OCI-LY1 (cell line): ENCODE measurements around the gene SLC6A3.

Experiments
- H2AFZ ChIP-seq: fragments of 200-600 bp; sonication (generic), shearing (Covaris generic); 2 replicates; pipeline ENCODE4 v1.6.0; 2014; ENCODE audit warnings: antibody characterized with exemption, mild to moderate bottlenecking, low read length
- H3F3A ChIP-seq: fragments of 200-600 bp; sonication (generic), shearing (Covaris generic); 2 replicates; pipeline ENCODE4 v1.6.0; 2014; ENCODE audit warnings: mild to moderate bottlenecking, antibody characterized with exemption, low read length, moderate library complexity; ENCODE audit not compliant: insufficient read depth
- H3K27ac ChIP-seq: fragments of 200-600 bp; sonication (generic); 2 replicates; pipeline ENCODE4 v1.5.1; 2014; ENCODE audit warnings: low read length, mixed run types, mild to moderate bottlenecking, low read depth; ENCODE audit not compliant: poor library complexity, severe bottlenecking
- H3K27me3 ChIP-seq: fragments of 200-600 bp; sonication (generic); 2 replicates; pipeline ENCODE4 v1.6.0; 2014; ENCODE audit warnings: antibody characterized with exemption, mild to moderate bottlenecking, low read length, moderate library complexity; ENCODE audit not compliant: insufficient read depth
- H3K36me3 ChIP-seq: fragments of 200-600 bp; sonication (generic); 2 replicates; pipeline ENCODE4 v1.6.1; 2014; ENCODE audit warnings: mild to moderate bottlenecking, antibody characterized with exemption, low read length, moderate library complexity, mixed read lengths; ENCODE audit not compliant: insufficient read depth
- H3K4me1 ChIP-seq: fragments of 200-600 bp; sonication (generic); 2 replicates; pipeline ENCODE4 v1.5.1; 2014; ENCODE audit warnings: mild to moderate bottlenecking, low read length, moderate library complexity; ENCODE audit not compliant: insufficient read depth, severe bottlenecking
- H3K4me2 ChIP-seq: fragments of 200-600 bp; sonication (generic), shearing (Covaris generic); 2 replicates; pipeline ENCODE4 v1.6.1; 2014; ENCODE audit warnings: low read length
- H3K4me3 ChIP-seq: fragments of 200-600 bp; sonication (generic); 2 replicates; pipeline ENCODE4 v1.5.1; 2014; ENCODE audit warnings: low read length, low read depth, mild to moderate bottlenecking, mixed read lengths; ENCODE audit not compliant: poor library complexity, severe bottlenecking
- H3K79me2 ChIP-seq: fragments of 200-600 bp; shearing (Covaris generic); 2 replicates; pipeline ENCODE4 v1.6.1; 2016; ENCODE audit warnings: mixed run types, low read length, mixed read lengths; ENCODE audit not compliant: insufficient read depth
- H3K9ac ChIP-seq: fragments of 200-600 bp; sonication (generic), shearing (Covaris generic); 2 replicates; pipeline ENCODE4 v1.6.1; 2014; ENCODE audit warnings: mild to moderate bottlenecking, low read length, mixed read lengths
- H3K9me2 ChIP-seq: fragments of 200-600 bp; sonication (generic), shearing (Covaris generic); 2 replicates; pipeline ENCODE4 v1.6.1; 2014; ENCODE audit warnings: low read depth, mild to moderate bottlenecking, low read length, mixed read lengths
- H3K9me3 ChIP-seq: fragments of 200-600 bp; shearing (Covaris generic); 2 replicates; pipeline ENCODE4 v1.6.1; 2014; ENCODE audit warnings: low read length, mixed read lengths
- H4K20me1 ChIP-seq: fragments of 200-600 bp; sonication (generic), shearing (Covaris generic); 2 replicates; pipeline ENCODE4 v1.6.0; 2016; ENCODE audit warnings: mild to moderate bottlenecking, low read length; ENCODE audit not compliant: insufficient read depth
- EZH2 ChIP-seq: fragments of 200-600 bp; sonication (generic), shearing (Covaris generic); IDR thresholded peaks from 2 replicates; pipeline ENCODE4 v1.8.0; 2017; ENCODE audit warnings: borderline replicate concordance, mixed run types, mild to moderate bottlenecking, antibody characterized with exemption, low read length, moderate library complexity, mixed read lengths
- TF ChIP-seq, protein P1 (sequence below): fragments of 200-600 bp; sonication (generic), shearing (Covaris generic); IDR thresholded peaks from 2 replicates; pipeline ENCODE4 v1.5.1; 2017; ENCODE audit warnings: mild to moderate bottlenecking, antibody characterized with exemption, low read length, moderate library complexity, mixed read lengths

The SLC6A3 gene

DNA sequence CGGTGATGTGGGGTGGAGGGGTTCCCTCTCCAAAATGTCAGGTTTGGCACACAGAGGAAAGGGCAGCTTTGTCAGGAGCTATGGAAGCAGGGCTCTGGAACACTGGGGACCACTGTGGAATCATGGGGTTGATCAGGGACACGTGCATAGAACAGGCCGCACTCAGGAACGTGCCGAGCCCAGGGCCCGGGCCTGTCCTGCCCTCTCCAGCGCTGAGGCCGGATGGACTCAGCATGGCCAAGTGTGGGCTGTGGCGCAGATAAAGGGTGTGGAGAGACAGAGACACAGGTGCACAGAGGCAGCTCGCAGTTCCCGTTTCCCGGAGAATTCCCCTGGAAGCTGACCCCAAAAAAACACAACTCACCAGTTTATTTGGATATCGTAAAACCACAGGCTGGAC is 37.8 kb upstream of the SLC6A3 start:
- H3K36me3 ChIP-seq: peaks cover 25% of the 10 kb centered on the region
- TF ChIP-seq, protein P1, sequence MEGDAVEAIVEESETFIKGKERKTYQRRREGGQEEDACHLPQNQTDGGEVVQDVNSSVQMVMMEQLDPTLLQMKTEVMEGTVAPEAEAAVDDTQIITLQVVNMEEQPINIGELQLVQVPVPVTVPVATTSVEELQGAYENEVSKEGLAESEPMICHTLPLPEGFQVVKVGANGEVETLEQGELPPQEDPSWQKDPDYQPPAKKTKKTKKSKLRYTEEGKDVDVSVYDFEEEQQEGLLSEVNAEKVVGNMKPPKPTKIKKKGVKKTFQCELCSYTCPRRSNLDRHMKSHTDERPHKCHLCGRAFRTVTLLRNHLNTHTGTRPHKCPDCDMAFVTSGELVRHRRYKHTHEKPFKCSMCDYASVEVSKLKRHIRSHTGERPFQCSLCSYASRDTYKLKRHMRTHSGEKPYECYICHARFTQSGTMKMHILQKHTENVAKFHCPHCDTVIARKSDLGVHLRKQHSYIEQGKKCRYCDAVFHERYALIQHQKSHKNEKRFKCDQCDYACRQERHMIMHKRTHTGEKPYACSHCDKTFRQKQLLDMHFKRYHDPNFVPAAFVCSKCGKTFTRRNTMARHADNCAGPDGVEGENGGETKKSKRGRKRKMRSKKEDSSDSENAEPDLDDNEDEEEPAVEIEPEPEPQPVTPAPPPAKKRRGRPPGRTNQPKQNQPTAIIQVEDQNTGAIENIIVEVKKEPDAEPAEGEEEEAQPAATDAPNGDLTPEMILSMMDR: no peak
- no peak for TF ChIP-seq EZH2
- no peaks in the 10 kb centered on the region for H3K79me2 ChIP-seq
- no peaks in the 10 kb centered on the region for H3K9me2 ChIP-seq
- no peak overlapping the region for H3K27ac ChIP-seq
- no peaks in the 10 kb centered on the region for H3F3A ChIP-seq
- H3K4me3 ChIP-seq: no peak overlapping the region
- H3K27me3 ChIP-seq: no peaks in the 10 kb centered on the region
- H3K4me1 ChIP-seq: peaks cover 24% of the 10 kb centered on the region
- H3K4me2 ChIP-seq: no peak overlapping the region
- no peaks in the 10 kb centered on the region for H3K9me3 ChIP-seq
- H4K20me1 ChIP-seq: no peaks in the 10 kb centered on the region
- H2AFZ ChIP-seq: no peak overlapping the region
- H3K9ac ChIP-seq: no peak overlapping the region

DNA sequence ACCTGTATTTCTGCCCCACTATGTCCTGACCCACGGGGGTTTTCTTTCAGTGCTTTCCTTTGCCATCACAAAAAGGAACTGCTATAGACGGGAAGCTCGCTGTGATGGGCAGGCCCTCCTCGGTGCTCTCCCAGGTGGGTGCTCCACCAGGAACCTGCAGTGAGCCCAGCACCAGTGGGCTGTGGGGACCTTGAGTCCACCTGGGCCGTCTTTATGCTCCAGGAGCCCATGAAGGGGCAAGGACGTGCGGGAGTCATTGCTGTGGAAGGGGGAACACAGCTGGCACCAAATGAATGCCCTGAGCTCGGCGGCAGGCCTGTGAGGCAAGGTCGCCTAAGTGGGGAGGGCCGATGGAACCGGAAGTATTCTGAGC is 36.7 kb upstream of the SLC6A3 start:
- Histone ChIP-seq H3K27me3 (no peaks in the 10 kb centered on the region), H3K4me1 (peaks cover 24% of the 10 kb centered on the region), H3K36me3 (peaks cover 18% of the 10 kb centered on the region), H3K9me2 (no peaks in the 10 kb centered on the region), H3K27ac (peak overlapping the region; percentile 36), H3K4me3 (no peak overlapping the region), H2AFZ (no peak overlapping the region), H3K79me2 (no peaks in the 10 kb centered on the region), H4K20me1 (no peaks in the 10 kb centered on the region), H3K9me3 (no peaks in the 10 kb centered on the region), H3F3A (no peaks in the 10 kb centered on the region), H3K9ac (no peak overlapping the region), H3K4me2 (peak overlapping the region; percentile 27; the same call in 1 of the 2 replicates)
- TF ChIP-seq EZH2: no peak
- TF ChIP-seq, protein P1: no peak

DNA sequence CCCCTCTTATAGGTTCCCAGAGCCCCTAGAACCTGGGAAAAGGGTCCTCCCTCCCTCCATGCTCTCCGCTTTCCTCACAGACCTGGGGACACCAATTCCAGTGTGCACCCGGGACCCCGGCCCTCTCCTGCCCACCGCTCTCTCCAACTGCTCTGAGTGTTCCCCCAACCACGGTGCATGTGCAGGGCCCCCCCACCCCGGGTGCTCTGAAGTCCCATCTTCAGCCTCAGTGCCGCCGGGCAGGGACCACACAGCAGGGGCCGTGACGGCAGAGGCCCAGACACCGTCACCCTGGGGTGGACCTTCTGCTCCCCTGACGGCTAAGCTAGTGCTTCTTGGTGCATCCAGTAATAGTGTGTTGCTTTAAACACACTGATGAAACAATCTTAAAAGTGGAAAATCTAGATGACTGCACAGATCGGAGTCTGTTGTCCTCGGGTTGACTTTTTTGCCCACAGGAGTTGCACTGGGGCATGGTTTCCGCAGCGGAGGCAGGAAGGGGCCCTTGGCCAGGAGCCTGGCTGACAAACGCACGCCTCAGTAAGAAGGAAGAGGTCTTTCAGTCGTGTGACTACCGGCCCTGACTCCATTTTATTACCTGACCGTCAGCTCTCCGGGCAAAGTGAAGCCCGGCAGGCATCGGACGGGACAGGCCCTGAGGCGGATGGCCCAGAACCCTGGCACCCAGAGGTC is 36.2 kb upstream of the SLC6A3 start:
- Histone ChIP-seq H3K9me3 (no peaks in the 10 kb centered on the region), H3K27ac (peak overlapping the region; percentile 36), H3K9ac (no peak overlapping the region), H3K79me2 (no peaks in the 10 kb centered on the region), H3K27me3 (no peaks in the 10 kb centered on the region), H3K36me3 (peaks cover 19% of the 10 kb centered on the region), H3K4me1 (peaks cover 24% of the 10 kb centered on the region), H3K4me3 (no peak overlapping the region), H4K20me1 (no peaks in the 10 kb centered on the region), H3K9me2 (no peaks in the 10 kb centered on the region), H3F3A (no peaks in the 10 kb centered on the region), H2AFZ (no peak overlapping the region), H3K4me2 (peak overlapping the region; percentile 27; the same call in 1 of the 2 replicates)
- no peak for TF ChIP-seq EZH2
- TF ChIP-seq, protein P1: no peak
